Smooth muscle cell (in vitro differentiated cells): Measurements from ENCODE around the gene FLOT1. TPM values are rescaled to one million over a fixed set of nuclear protein-coding genes. Genes with fewer than 3 reads are reported as not detected.
"Not testable (repeated sequence)": the region's sequence is repeated elsewhere in the genome, so short reads cannot be mapped to it uniquely, and the experiment has no call there.

Experiments
- DNase-seq: peaks from one replicate; lab custom pipeline; 2025; ENCODE audit not compliant: unreplicated experiment; lab: John Stamatoyannopoulos, UW
- H2AFZ ChIP-seq: fragments of 200-600 bp; sonication (generic); 2 replicates; pipeline ENCODE4 v1.6.0; 2016; ENCODE audit warnings: antibody characterized with exemption, low read depth, mild to moderate bottlenecking
- H3F3A ChIP-seq: fragments of 200-600 bp; sonication (generic); 2 replicates; pipeline ENCODE4 v1.6.0; 2017; ENCODE audit warnings: antibody characterized with exemption, low read depth
- H3K27ac ChIP-seq: fragments of 200-600 bp; sonication (generic); 2 replicates; pipeline ENCODE4 v1.5.1; 2016; ENCODE audit warnings: low read depth, mild to moderate bottlenecking
- H3K27me3 ChIP-seq: fragments of 200-600 bp; sonication (generic); 2 replicates; pipeline ENCODE4 v1.6.1; 2016; ENCODE audit warnings: low read depth, mild to moderate bottlenecking
- H3K36me3 ChIP-seq: fragments of 200-600 bp; sonication (generic); 2 replicates; pipeline ENCODE4 v1.5.1; 2016; ENCODE audit warnings: low read depth
- H3K4me1 ChIP-seq: fragments of 200-600 bp; sonication (generic); 2 replicates; pipeline ENCODE4 v1.5.1; 2016; ENCODE audit warnings: low read depth
- H3K4me2 ChIP-seq: fragments of 200-600 bp; sonication (generic); 2 replicates; pipeline ENCODE4 v1.6.0; 2016; ENCODE audit warnings: mild to moderate bottlenecking
- H3K4me3 ChIP-seq: fragments of 200-600 bp; sonication (generic); 2 replicates; pipeline ENCODE4 v1.5.1; 2016; ENCODE audit warnings: mild to moderate bottlenecking
- H3K79me2 ChIP-seq: fragments of 200-600 bp; sonication (generic); 2 replicates; pipeline ENCODE4 v1.6.0; 2016; ENCODE audit warnings: low read depth, mild to moderate bottlenecking
- H3K9ac ChIP-seq: fragments of 200-600 bp; sonication (generic); 2 replicates; pipeline ENCODE4 v1.6.0; 2016; ENCODE audit warnings: low read depth
- H3K9me3 ChIP-seq: fragments of 200-600 bp; sonication (generic); replicated peaks from 2 replicates; pipeline ENCODE4 v1.5.1; 2016; ENCODE audit warnings: low read depth
- H4K20me1 ChIP-seq: fragments of 200-600 bp; sonication (generic); 2 replicates; pipeline ENCODE4 v1.6.0; 2016; ENCODE audit warnings: low read depth
- CTCF ChIP-seq: fragments of 200-600 bp; sonication (generic); IDR thresholded peaks from 2 replicates; pipeline ENCODE4 v1.5.1; 2017; ENCODE audit warnings: borderline replicate concordance, mild to moderate bottlenecking, antibody characterized with exemption; ENCODE audit not compliant: insufficient read depth, poor library complexity, severe bottlenecking
- WGBS: methylation state at CpG from one replicate; pipeline ENCODE4 v1.1.7; 2016; ENCODE audit warnings: low lambda C conversion rate; 5-methylcytosine and 5-hydroxymethylcytosine counted together
- polyA plus RNA-seq: library from polyadenylated mRNA; unstranded; fragments of >200 nt; fragmentation: Nextera tagmentation; extraction: Ambion mirVana; gene quantifications from 2 replicates; pipeline ENCODE4 v1.2.1, GENCODE V29; 2016
- total RNA-seq: library from RNA; depleted of rRNA; stranded (reverse); fragments of >200 nt; gene quantifications from 2 replicates; pipeline ENCODE4 v1.2.3, GENCODE V29; 2014

FLOT1 gene
- total and polyA plus RNA-seq, 2 experiments from 2014 or later: 87.6 to 117 TPM

GRCh38 chr6:30760549-30760948, 18.1 kb upstream of the FLOT1 start:
- no peak for DNase-seq
- H2AFZ ChIP-seq: no peak overlapping the region
- no peak overlapping the region for H3K4me3 ChIP-seq
- H3K9ac ChIP-seq: no peak overlapping the region
- peaks cover 34% of the 10 kb centered on the region for H3K4me1 ChIP-seq
- 83% methylated on average over 8 of the region's 8 CpGs for WGBS
- TF ChIP-seq CTCF: no peak
- H4K20me1 ChIP-seq: no peaks in the 10 kb centered on the region
- no peaks in the 10 kb centered on the region for H3K36me3 ChIP-seq
- H3K79me2 ChIP-seq: no peaks in the 10 kb centered on the region
- H3K9me3 ChIP-seq: no peaks in the 10 kb centered on the region
- H3K27me3 ChIP-seq: no peaks in the 10 kb centered on the region
- peaks cover 12% of the 10 kb centered on the region for H3F3A ChIP-seq
- peak overlapping the region; percentile 99 for H3K27ac ChIP-seq
- H3K4me2 ChIP-seq: no peak overlapping the region

GRCh38 chr6:30759575-30760239, 17.2 kb upstream of the FLOT1 start:
- no peak for DNase-seq
- H3K36me3 ChIP-seq: no peaks in the 10 kb centered on the region
- peak overlapping the region; percentile 84 for H3K9ac ChIP-seq
- no peaks in the 10 kb centered on the region for H3K79me2 ChIP-seq
- peak overlapping the region; percentile 99 for H3K27ac ChIP-seq
- H2AFZ ChIP-seq: no peak overlapping the region
- no peaks in the 10 kb centered on the region for H4K20me1 ChIP-seq
- 58% methylated on average over 10 of the region's 10 CpGs for WGBS
- no peak for TF ChIP-seq CTCF
- peaks cover 12% of the 10 kb centered on the region for H3F3A ChIP-seq
- peaks cover 25% of the 10 kb centered on the region for H3K4me1 ChIP-seq
- no peak overlapping the region for H3K4me3 ChIP-seq
- peak overlapping the region; percentile 76 for H3K4me2 ChIP-seq
- no peaks in the 10 kb centered on the region for H3K9me3 ChIP-seq
- H3K27me3 ChIP-seq: no peaks in the 10 kb centered on the region

- Histone ChIP-seq H4K20me1 (no peaks in the 10 kb centered on the region), H3K9ac (no peak overlapping the region), H3K27me3 (no peaks in the 10 kb centered on the region), H3K27ac (peak overlapping the region; percentile 36), H2AFZ (no peak overlapping the region), H3F3A (peaks cover 29% of the 10 kb centered on the region), H3K36me3 (no peaks in the 10 kb centered on the region), H3K4me3 (no peak overlapping the region), H3K4me1 (peaks cover 17% of the 10 kb centered on the region), H3K4me2 (no peak overlapping the region), H3K79me2 (no peaks in the 10 kb centered on the region), H3K9me3 (no peaks in the 10 kb centered on the region)
- no peak for DNase-seq
- 97% methylated on average over 1 of the region's 1 CpG for WGBS
- no peak for TF ChIP-seq CTCF
Observed at GRCh38 chr6:30757261-30757904, 14.9 kb upstream of the FLOT1 start.

- H3K4me2 ChIP-seq, H3K36me3 ChIP-seq, H3K27ac ChIP-seq, H3K79me2 ChIP-seq, H4K20me1 ChIP-seq, H3K27me3 ChIP-seq, H2AFZ ChIP-seq, H3K4me3 ChIP-seq, H3K9me3 ChIP-seq, DNase-seq, H3K9ac ChIP-seq: not testable (repeated sequence)
- peaks cover 24% of the 10 kb centered on the region for H3K4me1 ChIP-seq
- H3F3A ChIP-seq: peaks cover 35% of the 10 kb centered on the region
- 96% methylated on average over 7 of the region's 7 CpGs for WGBS
Observed at GRCh38 chr6:30756405-30757003, 14.0 kb upstream of the FLOT1 start.
